ENCODE measurements around the gene IQCE.

The IQCE gene

DNA sequence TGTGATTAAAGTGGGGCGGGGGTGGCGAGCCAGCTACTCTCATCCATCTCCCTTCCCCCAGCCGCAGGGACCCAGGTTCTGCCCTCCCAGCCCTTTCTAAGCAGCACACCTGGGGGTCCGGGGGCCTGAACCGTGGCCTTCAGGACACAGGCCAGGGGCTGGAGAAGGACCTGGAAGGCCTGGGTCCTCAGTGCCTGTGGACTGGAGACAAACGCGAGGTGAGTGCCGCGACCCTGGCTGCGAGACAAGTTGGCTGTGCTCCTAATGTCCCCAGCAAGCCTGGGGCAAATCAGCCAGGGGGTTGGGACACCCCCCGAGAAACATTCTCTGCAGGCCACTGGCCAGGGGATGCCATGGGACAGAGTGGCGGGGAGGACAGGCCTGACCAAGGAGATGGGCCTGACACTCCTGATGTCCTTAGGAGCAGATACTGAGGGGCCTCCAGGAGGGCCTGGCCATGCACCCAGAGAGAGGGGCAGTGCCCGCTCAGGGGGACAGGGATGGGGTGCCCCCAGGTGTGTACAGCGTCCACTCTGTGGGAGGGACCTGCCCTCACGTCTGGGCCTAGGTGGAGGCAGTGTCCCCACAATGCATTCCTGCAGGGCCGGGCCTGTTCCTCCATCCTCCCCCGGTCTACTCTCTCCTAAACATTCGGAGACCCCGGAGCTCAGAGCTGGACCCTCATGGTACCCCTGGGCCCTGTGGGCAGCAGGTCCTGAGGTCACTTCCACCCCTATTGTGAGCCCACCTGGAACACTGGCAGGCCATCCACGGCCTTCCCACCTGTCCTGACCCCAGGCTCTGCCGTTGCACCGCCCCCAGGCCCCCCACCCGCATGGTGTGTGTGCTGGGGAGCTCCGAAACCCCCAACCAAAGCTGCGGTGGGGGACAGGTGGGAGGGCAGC lies 16.5 kb upstream of the IQCE start:
- Histone ChIP-seq H3K4me1 (ENCODE audit: control insufficient read depth in 1 of 2, insufficient read depth in 1 of 2, low read depth in 1 of 2, low read length in 1 of 2) (no peaks in the 10 kb centered on the region), H3K27ac (no peak overlapping the region), H3K36me3 (peaks cover 93% of the 10 kb centered on the region), H3K9me3 (no peaks in the 10 kb centered on the region), H3K4me3 (ENCODE audit: low read depth in 1 of 2, low read length in 1 of 2) (no peak overlapping the region), H3K27me3 (no peaks in the 10 kb centered on the region)
- TF ChIP-seq, protein P1, sequence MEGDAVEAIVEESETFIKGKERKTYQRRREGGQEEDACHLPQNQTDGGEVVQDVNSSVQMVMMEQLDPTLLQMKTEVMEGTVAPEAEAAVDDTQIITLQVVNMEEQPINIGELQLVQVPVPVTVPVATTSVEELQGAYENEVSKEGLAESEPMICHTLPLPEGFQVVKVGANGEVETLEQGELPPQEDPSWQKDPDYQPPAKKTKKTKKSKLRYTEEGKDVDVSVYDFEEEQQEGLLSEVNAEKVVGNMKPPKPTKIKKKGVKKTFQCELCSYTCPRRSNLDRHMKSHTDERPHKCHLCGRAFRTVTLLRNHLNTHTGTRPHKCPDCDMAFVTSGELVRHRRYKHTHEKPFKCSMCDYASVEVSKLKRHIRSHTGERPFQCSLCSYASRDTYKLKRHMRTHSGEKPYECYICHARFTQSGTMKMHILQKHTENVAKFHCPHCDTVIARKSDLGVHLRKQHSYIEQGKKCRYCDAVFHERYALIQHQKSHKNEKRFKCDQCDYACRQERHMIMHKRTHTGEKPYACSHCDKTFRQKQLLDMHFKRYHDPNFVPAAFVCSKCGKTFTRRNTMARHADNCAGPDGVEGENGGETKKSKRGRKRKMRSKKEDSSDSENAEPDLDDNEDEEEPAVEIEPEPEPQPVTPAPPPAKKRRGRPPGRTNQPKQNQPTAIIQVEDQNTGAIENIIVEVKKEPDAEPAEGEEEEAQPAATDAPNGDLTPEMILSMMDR (IDR thresholded peaks at IDR 0.05), result no peak

DNA sequence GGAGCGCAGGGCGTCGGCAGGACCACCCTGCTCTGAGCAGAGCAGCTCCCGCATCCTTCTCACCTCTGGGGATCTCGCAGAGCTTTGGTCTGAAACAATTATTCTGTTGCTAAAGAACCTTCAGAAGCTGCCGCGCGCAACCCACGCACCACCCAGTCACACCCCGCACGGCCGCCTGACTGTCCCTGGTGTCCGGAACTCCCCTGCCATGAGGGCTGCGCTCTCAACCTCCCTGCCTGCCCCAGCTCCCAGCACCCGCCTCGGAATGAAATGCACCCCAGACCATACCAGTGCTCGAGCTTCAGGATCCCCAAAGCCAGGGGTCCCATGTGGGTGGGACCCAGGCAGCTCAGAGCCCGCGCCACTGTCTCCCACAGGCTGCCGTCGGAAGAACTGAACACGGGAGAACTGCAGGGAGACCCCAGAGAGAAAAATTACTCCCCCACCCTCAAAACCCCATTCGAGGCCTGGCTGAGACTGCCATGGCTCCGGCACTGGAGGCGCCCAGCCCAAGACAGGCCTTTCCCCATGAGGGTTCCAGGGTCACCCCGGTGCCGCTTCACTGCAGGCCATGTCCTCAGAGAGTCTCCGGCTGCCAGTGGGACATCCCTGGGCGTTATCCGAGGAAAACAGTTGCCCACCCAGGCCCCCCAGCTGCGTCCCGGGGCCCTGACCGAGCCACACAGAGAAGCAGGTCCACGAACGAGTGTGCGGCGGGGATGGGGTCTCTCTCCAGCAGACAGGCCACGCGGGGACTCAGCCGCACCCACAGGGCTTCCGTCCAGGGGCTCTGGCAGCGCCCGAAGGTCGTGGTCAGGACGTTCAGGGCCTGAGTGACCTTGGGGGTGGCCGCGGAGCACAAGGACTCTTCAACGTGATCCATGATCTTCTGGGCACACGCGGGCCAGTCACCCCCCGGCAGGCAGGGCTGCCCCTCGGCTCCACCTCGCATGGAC lies 15.6 kb upstream of the IQCE start:
- TF ChIP-seq, protein P1 (IDR thresholded peaks at IDR 0.05), result no peak
- Histone ChIP-seq H3K36me3 (peaks cover 86% of the 10 kb centered on the region), H3K4me1 (ENCODE audit: control insufficient read depth in 1 of 2, insufficient read depth in 1 of 2, low read depth in 1 of 2, low read length in 1 of 2) (no peaks in the 10 kb centered on the region), H3K9me3 (no peaks in the 10 kb centered on the region), H3K4me3 (ENCODE audit: low read depth in 1 of 2, low read length in 1 of 2) (no peak overlapping the region), H3K27me3 (no peaks in the 10 kb centered on the region), H3K27ac (no peak overlapping the region)

DNA sequence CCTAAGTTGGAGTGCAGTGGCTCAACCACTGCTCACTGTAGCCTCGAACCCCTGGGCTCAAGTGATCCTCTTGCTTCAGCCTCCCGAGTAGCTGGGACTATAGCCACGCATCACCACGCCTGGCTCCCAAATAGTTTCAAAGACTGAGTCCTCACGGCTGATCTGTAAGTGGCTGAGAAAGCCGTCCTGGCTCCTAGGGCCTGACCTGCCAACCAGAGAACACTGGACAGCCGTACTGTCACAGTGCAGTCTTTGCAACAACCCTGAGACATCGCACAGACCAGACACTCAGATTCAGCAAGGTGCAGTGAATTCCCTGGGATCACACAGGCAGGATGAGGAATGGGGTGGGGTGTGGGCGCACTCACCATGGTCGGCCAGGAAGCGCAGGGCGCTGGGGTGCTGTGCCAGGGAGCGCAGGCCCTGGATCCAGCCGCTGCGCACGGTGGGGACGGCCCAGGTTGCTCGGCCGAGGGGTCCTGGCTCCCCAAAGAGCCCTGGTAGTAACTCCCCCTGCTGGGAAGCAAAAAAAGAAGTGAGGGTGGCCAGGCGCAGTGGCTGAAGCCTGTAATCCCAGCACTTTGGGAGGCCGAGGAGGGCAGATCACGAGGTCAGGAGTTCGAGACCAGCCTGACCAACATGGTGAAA lies 14.1 kb upstream of the IQCE start:
- TF ChIP-seq, protein P1 (IDR thresholded peaks at IDR 0.05), result no peak
- Histone ChIP-seq H3K27me3 (no peaks in the 10 kb centered on the region), H3K4me3 (ENCODE audit: low read depth in 1 of 2, low read length in 1 of 2) (no peak overlapping the region), H3K9me3 (no peaks in the 10 kb centered on the region), H3K36me3 (peaks cover 72% of the 10 kb centered on the region), H3K27ac (peak overlapping the region; percentile 5), H3K4me1 (ENCODE audit: control insufficient read depth in 1 of 2, insufficient read depth in 1 of 2, low read depth in 1 of 2, low read length in 1 of 2) (no peaks in the 10 kb centered on the region)

DNA sequence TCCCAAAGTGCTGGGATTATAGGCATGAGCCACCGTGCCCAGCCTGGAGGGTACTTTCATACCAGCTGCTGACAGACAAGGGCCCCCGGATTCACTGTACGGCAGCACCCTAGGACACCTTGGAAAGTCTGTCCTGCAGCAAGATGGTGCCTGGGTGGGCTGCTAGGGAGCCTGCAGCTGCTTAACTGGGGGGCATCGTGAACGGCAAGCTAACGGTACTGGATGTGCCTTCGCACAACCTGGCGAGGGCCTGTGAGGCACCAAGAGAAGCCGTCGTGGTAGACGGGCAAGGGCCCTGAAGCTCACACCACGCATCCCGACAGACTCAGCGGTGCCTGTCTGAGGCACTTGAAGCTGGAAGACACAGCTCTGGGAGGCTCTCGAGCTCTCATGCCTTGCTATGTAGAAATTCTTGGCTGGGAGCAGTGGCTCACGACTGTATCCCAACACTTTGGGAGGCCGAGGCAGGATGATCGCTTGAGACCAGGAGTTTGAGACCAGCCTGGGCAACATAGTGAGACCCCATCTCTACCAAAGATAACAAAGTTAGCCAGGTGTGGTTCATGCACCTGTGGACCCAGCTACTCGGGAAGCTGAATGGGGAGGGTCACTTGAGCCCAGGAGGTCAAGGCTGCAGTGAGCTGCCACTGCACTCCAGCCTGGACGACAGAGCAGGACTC lies 12.9 kb upstream of the IQCE start:
- no peaks in the 10 kb centered on the region for H3K27me3 ChIP-seq
- H3K27ac ChIP-seq, result no peak overlapping the region
- peaks cover 60% of the 10 kb centered on the region for H3K36me3 ChIP-seq
- H3K4me3 ChIP-seq (ENCODE audit: low read depth in 1 of 2, low read length in 1 of 2), result no peak overlapping the region
- no peaks in the 10 kb centered on the region for H3K9me3 ChIP-seq
- TF ChIP-seq, protein P1 (IDR thresholded peaks at IDR 0.05), result no peak
- H3K4me1 ChIP-seq (ENCODE audit: control insufficient read depth in 1 of 2, insufficient read depth in 1 of 2, low read depth in 1 of 2, low read length in 1 of 2), result no peaks in the 10 kb centered on the region
